ENCODE data around the gene HOXC9.

GRCh38 chr12:53987787-53988230, 12.2 kb upstream of the HOXC9 start:
- TF ChIP-seq CTCF (IDR thresholded peaks at IDR 0.05; ENCODE audit: control extremely low read depth in 1 of 3, insufficient read depth in 1 of 3, low read depth in 1 of 3, low read length in 3 of 3) = no peak
- TF ChIP-seq HDAC2 (IDR thresholded peaks at IDR 0.05; ENCODE audit: borderline replicate concordance in 1 of 2, low read depth in 2 of 2, low read length in 2 of 2) = no peak
- TF ChIP-seq TCF12 (IDR thresholded peaks at IDR 0.05; ENCODE audit: low read depth, low read length) = no peak
- TF ChIP-seq POLR2A (IDR thresholded peaks at IDR 0.05; ENCODE audit: control extremely low read depth in 1 of 2, low read depth in 2 of 2, low read length in 2 of 2) = no peak
- no peak for TF ChIP-seq TAF1 (IDR thresholded peaks at IDR 0.05; ENCODE audit: low read depth, low read length)
- no peak; the same call in 1 of the 2 replicates for TF ChIP-seq SUZ12 (IDR thresholded peaks at IDR 0.05; ENCODE audit: low read length)
- TF ChIP-seq YY1 (IDR thresholded peaks at IDR 0.05; ENCODE audit: low read depth, low read length) = no peak
- no peak for TF ChIP-seq FOSL1 (IDR thresholded peaks at IDR 0.05; ENCODE audit: insufficient read depth, low read depth, low read length)
- no peak for TF ChIP-seq PHF8 (conservative IDR thresholded peaks at IDR 0.05; ENCODE audit: low read depth, low read length)
- TF ChIP-seq SIX5 (IDR thresholded peaks at IDR 0.05; ENCODE audit: low read depth, low read length) = no peak
- TF ChIP-seq SRF (IDR thresholded peaks at IDR 0.05; ENCODE audit: low read depth, low read length) = no peak
- TF ChIP-seq EZH2 (IDR thresholded peaks at IDR 0.05; ENCODE audit: low read depth, low read length, severe bottlenecking) = no peak
